IgD-negative memory B cell (primary cell): Measurements from ENCODE around the gene PTGFR. TPM values are rescaled to one million over a fixed set of nuclear protein-coding genes. Genes with fewer than 3 reads are reported as not detected.

Experiments
- H3K27ac Mint-ChIP-seq, 3 donors: one replicate each; pipeline ENCODE4 v1.8.0; 2020 to 2022; ENCODE audit warnings: mild to moderate bottlenecking in 3 of 3, mixed read lengths in 3 of 3, moderate library complexity in 1 of 3
- H3K27me3 Mint-ChIP-seq: one replicate; pipeline ENCODE4 v1.8.0; 2021; ENCODE audit warnings: mixed read lengths
- H3K36me3 Mint-ChIP-seq: one replicate; pipeline ENCODE4 v1.8.0; 2020; ENCODE audit warnings: mild to moderate bottlenecking, mixed read lengths
- H3K4me1 Mint-ChIP-seq, 3 donors: one replicate each; pipeline ENCODE4 v1.8.0; 2020 to 2022; ENCODE audit warnings: mixed read lengths in 3 of 3, mild to moderate bottlenecking in 1 of 3
- H3K4me3 Mint-ChIP-seq, 4 donors: one replicate each; pipeline ENCODE4 v1.8.0; 2020 to 2022; ENCODE audit warnings: mild to moderate bottlenecking in 4 of 4, mixed read lengths in 4 of 4, moderate library complexity in 3 of 4
- H3K9me3 Mint-ChIP-seq, 3 donors: one replicate each; pipeline ENCODE4 v1.8.0; 2020 to 2021; ENCODE audit warnings: mixed read lengths in 3 of 3, mild to moderate bottlenecking in 1 of 3
- polyA plus RNA-seq: library from polyadenylated mRNA; unstranded; fragments of 300-500 nt; fragmentation: Illumina TruSeq; gene quantifications from one replicate; pipeline ENCODE4 v1.2.3, GENCODE V29; 2021

Gene PTGFR
- polyA plus RNA-seq, 1 donor from 2014 or later: not detected

DNA sequence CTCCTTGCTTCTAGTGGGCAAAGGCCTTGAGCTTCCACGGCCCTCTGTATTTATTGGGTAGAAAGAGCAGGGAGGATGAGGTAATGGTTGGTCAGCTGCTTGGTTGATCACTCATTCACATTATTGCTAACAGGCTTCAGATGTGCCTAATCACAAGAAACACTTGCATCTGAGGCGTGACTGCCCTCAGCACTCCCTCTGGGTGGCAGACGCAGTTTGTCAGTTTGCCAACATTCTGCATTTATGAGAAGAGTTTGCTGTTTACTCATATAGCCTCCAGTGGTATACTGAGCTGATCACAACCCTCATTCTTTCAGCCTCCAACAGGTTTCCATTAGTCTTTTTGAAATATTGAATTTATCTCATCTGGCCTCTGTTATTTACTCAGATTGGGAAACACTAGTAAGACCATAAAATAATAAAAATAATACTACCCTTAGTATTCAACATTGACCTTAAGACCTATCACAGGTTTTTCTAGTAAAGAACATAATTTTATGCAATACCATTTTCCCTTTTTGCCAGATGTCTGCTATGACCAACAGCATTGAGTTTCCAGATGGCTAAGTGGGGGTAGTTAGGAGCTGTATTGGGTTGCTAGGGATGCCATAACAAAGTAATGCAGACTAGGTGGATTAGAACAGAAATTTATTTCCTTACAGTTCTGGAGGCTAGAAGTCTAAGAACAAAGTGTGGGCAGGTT, 53.3 kb downstream of the PTGFR start:
- H3K4me3 Mint-ChIP-seq: no peak overlapping the region
- H3K36me3 Mint-ChIP-seq: peaks cover 2% of the 10 kb centered on the region
- H3K27ac Mint-ChIP-seq: no peak overlapping the region
- H3K27me3 Mint-ChIP-seq: peaks cover 1% of the 10 kb centered on the region
- H3K9me3 Mint-ChIP-seq: peaks cover 2 to 9% (median 4%) of the 10 kb centered on the region in 3 donors
- no peaks in the 10 kb centered on the region for H3K4me1 Mint-ChIP-seq

DNA sequence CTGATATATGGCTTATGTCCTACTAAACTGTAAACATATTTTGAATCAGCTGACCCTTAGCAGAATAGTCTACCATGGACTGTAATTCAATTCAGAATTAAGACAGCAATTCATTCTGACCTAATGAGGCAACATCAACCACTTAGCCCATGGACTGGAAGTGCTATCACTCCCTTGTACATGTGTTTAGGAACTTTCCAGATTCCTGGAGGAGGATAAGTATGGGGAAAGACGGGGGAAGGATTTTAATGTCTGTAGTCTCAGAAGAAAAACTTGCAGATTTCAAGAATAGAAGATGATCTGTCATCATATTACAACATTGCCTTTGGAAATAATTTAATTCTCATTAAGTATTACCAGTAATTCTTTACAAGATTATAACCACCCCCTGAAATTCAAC, 56.3 kb downstream of the PTGFR start:
- Mint-ChIP-seq H3K9me3 (peaks cover 8 to 12% (median 11%) of the 10 kb centered on the region in 3 donors), H3K4me3 (no peak overlapping the region), H3K36me3 (peaks cover 2% of the 10 kb centered on the region), H3K27ac (no peak overlapping the region), H3K27me3 (peaks cover 1% of the 10 kb centered on the region), H3K4me1 (peaks cover 0 to 1% (median 0%) of the 10 kb centered on the region in 3 donors)

DNA sequence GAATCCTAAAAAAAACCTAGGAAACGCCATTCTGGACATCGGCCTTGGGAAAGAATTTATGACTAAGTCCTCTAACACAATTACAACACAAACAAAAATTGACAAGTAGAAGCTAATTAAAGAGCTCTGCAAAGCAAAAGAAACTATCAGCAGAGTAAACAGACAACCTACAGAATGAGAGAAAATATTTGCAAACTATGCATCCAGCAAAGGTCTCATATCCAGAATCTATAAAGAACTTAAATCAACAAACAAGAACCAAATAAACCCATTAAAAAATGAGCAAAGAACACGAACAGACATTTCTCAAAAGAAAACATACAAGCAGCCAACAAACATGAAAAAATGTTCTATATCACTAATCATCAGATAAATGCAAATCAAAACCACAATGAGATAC, 58.6 kb downstream of the PTGFR start:
- H3K9me3 Mint-ChIP-seq: peaks cover 6 to 15% (median 6%) of the 10 kb centered on the region in 3 donors
- peaks cover 2% of the 10 kb centered on the region for H3K36me3 Mint-ChIP-seq
- peaks cover 3% of the 10 kb centered on the region for H3K27me3 Mint-ChIP-seq
- no peak overlapping the region for H3K27ac Mint-ChIP-seq
- no peak overlapping the region for H3K4me3 Mint-ChIP-seq
- peaks cover 0 to 1% (median 0%) of the 10 kb centered on the region in 3 donors for H3K4me1 Mint-ChIP-seq

DNA sequence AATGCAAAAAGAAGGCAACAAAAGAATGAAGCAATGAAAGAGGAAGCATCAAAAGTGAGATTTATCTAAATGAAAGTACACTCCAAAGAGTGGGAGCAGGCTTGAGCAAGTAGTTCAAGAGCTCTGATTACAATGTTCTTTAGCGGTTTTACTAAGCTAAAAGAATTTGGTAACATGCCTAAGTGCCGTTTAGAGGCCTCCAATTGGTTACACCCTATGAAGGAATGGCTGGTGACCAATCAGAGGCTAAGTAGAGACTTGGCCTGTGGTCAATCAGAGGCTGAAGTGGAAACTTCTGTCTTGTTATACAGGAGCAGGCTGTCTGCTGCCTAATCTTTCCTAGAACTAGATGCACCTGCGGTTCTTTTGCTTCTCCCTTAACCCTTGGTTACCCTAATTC, 59.1 kb downstream of the PTGFR start:
- H3K4me1 Mint-ChIP-seq: peaks cover 0 to 1% (median 0%) of the 10 kb centered on the region in 3 donors
- H3K4me3 Mint-ChIP-seq: no peak overlapping the region
- peaks cover 3% of the 10 kb centered on the region for H3K27me3 Mint-ChIP-seq
- H3K9me3 Mint-ChIP-seq: peaks cover 6 to 20% (median 6%) of the 10 kb centered on the region in 3 donors
- H3K27ac Mint-ChIP-seq: no peak overlapping the region
- no peaks in the 10 kb centered on the region for H3K36me3 Mint-ChIP-seq

DNA sequence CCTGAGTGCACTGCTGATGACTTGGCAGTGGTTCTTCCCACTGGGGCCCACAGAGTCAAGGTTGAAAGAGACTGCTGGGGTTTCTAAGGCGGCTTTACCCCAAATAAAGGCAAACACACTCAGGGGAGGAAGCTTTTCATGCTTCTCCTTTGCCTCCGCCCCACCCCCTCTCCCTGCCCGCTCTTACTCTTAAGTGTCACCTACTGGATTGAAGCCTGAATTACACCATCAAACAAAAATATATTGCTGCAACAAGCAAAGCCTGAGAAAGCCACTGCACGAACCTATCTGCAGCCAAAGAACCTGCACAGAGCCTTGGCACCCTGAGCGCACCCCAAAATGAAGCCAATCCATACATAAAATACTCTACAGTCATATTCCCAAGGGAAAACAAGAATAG, 63.1 kb downstream of the PTGFR start:
- no peak overlapping the region for H3K27ac Mint-ChIP-seq
- peaks cover 0 to 1% (median 0%) of the 10 kb centered on the region in 3 donors for H3K4me1 Mint-ChIP-seq
- H3K4me3 Mint-ChIP-seq: no peak overlapping the region
- peaks cover 2% of the 10 kb centered on the region for H3K27me3 Mint-ChIP-seq
- H3K9me3 Mint-ChIP-seq: peaks cover 8 to 21% (median 11%) of the 10 kb centered on the region in 3 donors
- no peaks in the 10 kb centered on the region for H3K36me3 Mint-ChIP-seq

DNA sequence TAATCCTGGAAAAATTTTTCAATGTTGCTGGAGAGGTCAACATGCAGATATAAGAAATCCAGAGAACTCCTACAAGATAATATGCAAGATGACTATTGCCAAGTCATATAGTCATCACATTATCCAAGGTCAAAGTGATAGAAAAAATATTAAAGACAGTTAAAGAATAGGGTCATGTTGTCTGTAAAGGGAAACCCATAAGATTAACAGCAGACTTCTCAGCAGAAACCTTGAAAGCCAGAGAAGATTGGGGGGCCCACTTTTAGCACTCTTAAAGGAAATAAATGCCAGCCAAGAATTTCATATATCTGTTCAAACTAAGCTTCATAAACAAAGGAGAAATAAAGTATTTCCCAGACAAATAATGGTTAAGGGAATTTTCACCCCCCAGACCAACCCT, 64.1 kb downstream of the PTGFR start:
- H3K27ac Mint-ChIP-seq: no peak overlapping the region
- peaks cover 2% of the 10 kb centered on the region for H3K27me3 Mint-ChIP-seq
- no peaks in the 10 kb centered on the region for H3K36me3 Mint-ChIP-seq
- H3K4me3 Mint-ChIP-seq: no peak overlapping the region
- H3K9me3 Mint-ChIP-seq: peaks cover 5 to 14% (median 5%) of the 10 kb centered on the region in 3 donors
- H3K4me1 Mint-ChIP-seq: no peaks in the 10 kb centered on the region

DNA sequence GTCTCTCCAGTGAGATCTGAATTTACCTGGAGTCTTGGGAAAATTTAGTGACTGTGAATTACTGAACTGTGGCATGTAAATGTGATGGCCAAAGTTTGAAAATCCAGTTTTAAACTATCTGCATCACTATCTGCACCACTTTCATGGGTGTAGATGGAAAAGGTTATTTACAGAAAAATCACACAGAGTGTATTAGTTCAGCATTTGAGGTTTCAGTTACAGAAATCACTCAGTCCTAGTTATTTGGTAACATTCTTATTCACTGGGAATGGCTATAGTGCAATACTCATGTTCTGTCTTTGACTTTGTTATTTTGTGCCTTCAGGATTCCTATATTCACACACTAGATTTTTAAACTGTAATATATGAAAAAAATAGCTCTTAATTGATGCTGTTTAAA, 68.9 kb downstream of the PTGFR start:
- H3K4me1 Mint-ChIP-seq: no peaks in the 10 kb centered on the region
- no peaks in the 10 kb centered on the region for H3K27me3 Mint-ChIP-seq
- H3K27ac Mint-ChIP-seq: no peak overlapping the region
- H3K36me3 Mint-ChIP-seq: no peaks in the 10 kb centered on the region
- H3K9me3 Mint-ChIP-seq: peaks cover 2 to 7% (median 3%) of the 10 kb centered on the region in 3 donors
- H3K4me3 Mint-ChIP-seq: no peak overlapping the region

DNA sequence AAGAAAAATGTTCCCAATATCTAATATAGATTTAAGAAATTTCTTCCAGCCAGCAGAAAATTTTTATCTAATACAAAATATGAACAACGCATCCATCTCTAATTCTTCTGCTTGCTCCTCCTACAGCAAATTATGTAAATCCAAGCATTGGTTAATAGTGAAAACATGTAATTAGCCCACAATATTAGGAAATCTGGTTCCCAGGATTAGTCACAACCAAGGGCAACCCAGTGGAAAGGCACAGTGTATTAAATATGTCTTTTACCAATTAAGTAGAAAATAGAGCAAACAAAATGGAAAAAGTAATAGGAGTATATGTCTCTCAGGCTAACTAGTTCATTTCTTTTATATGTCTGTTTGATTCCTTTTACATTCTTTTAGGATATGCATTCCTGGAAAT, 70.0 kb downstream of the PTGFR start:
- no peaks in the 10 kb centered on the region for H3K4me1 Mint-ChIP-seq
- no peaks in the 10 kb centered on the region for H3K27me3 Mint-ChIP-seq
- H3K36me3 Mint-ChIP-seq: no peaks in the 10 kb centered on the region
- no peak overlapping the region for H3K27ac Mint-ChIP-seq
- H3K9me3 Mint-ChIP-seq: peaks cover 0 to 7% (median 0%) of the 10 kb centered on the region in 3 donors
- H3K4me3 Mint-ChIP-seq: no peak overlapping the region

DNA sequence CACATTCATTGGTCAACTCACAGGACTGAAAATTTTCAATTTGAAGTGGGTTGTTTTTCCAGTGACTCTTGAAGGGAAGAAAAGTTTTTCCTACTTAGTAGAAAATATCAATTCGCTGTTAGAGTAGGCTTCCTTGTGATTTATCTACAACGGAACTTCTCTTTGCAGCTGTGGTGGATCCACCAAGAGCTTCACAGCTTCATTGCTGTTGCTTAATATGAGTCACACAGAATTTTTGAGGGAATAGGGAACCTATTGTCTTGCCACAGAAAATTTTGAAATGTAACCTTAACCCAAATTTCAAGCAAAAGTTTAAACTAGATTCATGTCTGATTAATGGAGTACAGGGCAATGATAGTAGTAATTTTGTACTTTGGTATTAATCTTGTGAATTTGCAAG, 71.1 kb downstream of the PTGFR start:
- Mint-ChIP-seq H3K27me3 (no peaks in the 10 kb centered on the region), H3K27ac (no peak overlapping the region), H3K36me3 (no peaks in the 10 kb centered on the region), H3K4me3 (no peak overlapping the region), H3K4me1 (no peaks in the 10 kb centered on the region), H3K9me3 (peaks cover 0 to 7% (median 0%) of the 10 kb centered on the region in 3 donors)

DNA sequence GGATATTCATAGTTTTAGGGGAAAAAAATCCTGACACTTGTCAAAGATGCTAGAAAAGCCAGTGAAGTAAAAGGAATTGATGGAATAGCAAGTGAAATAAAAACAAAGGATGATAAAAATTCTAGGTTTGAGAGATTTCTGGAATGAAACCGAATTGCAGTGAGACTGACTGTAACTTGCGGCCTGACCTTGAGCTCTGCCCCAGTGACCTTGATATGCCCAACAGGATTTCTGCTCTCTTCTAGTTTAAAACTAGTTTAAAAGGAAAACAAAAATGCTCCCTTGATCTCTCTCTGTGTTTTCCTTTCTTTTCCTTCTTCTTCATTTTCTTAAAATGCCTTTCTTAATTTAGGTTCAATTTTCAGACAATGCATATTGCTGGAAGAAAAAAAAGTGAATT, 74.6 kb downstream of the PTGFR start:
- Mint-ChIP-seq H3K27ac (no peak overlapping the region), H3K9me3 (peaks cover 0 to 2% (median 0%) of the 10 kb centered on the region in 3 donors), H3K36me3 (no peaks in the 10 kb centered on the region), H3K27me3 (peaks cover 2% of the 10 kb centered on the region), H3K4me1 (peaks cover 0 to 2% (median 0%) of the 10 kb centered on the region in 3 donors), H3K4me3 (no peak overlapping the region)

DNA sequence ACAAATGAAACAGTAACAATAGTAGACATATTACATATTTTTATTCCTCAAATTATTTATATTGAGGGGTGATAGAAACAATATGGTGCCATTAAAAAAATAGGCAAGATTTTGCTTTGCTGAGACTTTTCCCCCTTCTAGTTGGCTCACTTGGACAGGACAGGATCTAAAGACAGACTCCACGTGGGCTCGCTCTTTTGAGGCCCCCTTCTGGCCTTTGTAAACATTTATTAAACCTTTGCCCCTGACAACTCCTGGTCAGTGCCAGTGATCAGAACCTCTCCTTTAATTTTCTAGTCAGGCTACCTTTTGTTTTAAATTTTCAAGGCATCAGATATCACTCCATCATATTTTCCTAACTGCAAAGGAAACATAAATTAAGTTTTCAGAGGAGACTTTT, 79.8 kb downstream of the PTGFR start:
- no peak overlapping the region for H3K4me3 Mint-ChIP-seq
- no peak overlapping the region for H3K27ac Mint-ChIP-seq
- peaks cover 0 to 2% (median 0%) of the 10 kb centered on the region in 3 donors for H3K4me1 Mint-ChIP-seq
- H3K36me3 Mint-ChIP-seq: no peaks in the 10 kb centered on the region
- H3K9me3 Mint-ChIP-seq: peaks cover 0 to 5% (median 3%) of the 10 kb centered on the region in 3 donors
- H3K27me3 Mint-ChIP-seq: peaks cover 2% of the 10 kb centered on the region

DNA sequence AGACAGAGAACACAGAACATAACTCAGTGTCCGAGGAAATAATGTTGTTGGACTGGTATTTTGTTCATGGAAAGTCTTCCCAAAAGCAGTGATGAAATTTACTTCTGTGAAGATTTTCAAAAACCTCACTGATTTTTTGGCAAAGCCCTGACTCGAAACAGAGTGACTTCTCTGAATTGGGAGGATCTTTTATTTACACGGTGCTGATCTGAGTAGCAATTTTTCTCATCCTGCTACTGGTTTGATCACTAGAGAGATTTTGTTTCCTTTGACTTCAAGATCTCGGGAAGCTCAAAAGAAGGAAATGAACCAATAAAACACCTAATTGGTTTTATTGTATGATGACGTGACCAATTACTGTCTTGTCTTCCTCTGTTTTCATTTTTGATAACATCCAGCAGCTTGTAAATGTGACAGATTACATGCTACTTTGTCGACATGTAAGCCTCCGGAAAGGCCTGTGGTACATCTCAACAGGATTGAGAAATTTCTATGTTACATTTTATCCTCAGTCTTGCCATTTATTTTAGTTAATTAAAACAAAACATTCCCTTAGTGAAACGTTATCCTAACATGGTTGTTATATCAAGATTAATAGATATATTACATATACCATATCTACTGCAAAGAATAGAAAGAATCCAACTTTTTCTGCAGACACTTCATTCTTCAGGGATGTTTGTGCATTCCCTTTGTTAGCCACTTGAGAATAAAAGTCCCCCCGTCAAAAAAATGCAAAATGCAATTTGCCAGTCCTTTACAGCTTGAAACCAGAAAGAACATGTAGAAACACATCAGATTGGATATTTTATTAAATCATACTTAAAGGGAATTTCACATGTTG, 86.7 kb downstream of the PTGFR start:
- no peaks in the 10 kb centered on the region for H3K27me3 Mint-ChIP-seq
- no peaks in the 10 kb centered on the region for H3K4me1 Mint-ChIP-seq
- H3K9me3 Mint-ChIP-seq: peaks cover 0 to 7% (median 5%) of the 10 kb centered on the region in 3 donors
- no peak overlapping the region for H3K27ac Mint-ChIP-seq
- no peaks in the 10 kb centered on the region for H3K36me3 Mint-ChIP-seq
- no peak overlapping the region for H3K4me3 Mint-ChIP-seq

DNA sequence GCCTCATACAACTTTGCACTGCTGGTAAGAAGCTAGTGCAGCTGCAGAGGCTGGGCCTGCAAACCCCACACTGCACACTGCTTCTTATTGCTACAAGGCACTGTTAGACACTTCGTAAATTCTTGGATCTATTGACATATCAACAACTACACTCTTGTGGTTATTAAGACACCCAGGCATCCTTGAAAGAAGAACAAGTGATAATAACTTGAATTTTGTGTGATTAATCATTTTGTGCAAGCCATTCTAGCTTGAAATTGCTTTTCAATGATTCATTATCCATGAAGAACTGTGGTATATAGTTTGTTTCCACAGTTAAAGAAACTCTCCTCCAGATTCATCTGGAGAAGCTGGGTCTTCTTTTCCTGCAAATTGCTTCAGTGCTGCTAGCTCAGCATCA, 95.8 kb downstream of the PTGFR start:
- no peaks in the 10 kb centered on the region for H3K4me1 Mint-ChIP-seq
- H3K27ac Mint-ChIP-seq: no peak overlapping the region
- H3K36me3 Mint-ChIP-seq: no peaks in the 10 kb centered on the region
- no peak overlapping the region for H3K4me3 Mint-ChIP-seq
- no peaks in the 10 kb centered on the region for H3K9me3 Mint-ChIP-seq
- H3K27me3 Mint-ChIP-seq: no peaks in the 10 kb centered on the region

DNA sequence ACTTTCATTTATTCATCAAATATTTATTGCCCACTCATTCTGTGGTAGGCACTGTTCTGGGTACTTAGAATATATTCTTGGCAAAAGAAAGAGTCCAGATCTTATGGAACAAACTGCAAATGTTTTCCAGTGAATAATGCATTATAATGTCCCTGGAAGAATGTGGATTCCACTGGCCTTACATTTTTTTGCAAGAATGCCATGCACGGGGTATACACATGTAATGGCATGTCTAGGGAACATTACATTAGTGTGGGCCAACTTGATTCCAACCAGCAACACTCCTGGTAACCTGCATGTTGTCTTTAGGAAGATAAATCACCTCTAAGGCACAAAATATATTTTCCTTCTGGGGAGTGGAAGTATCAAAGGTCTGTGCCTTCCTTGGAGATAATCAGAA, 96.4 kb downstream of the PTGFR start:
- Mint-ChIP-seq H3K4me3 (no peak overlapping the region), H3K27me3 (no peaks in the 10 kb centered on the region), H3K27ac (no peak overlapping the region), H3K36me3 (no peaks in the 10 kb centered on the region), H3K9me3 (no peaks in the 10 kb centered on the region), H3K4me1 (no peaks in the 10 kb centered on the region)
